ENCODE data around the gene SLC10A7. TPM values are rescaled to one million over a fixed set of nuclear protein-coding genes. Genes with fewer than 3 reads are reported as not detected.
A peak's percentile ranks its signal among the peaks of the same experiment; 100 is the strongest.

Gene SLC10A7
- total and polyA plus RNA-seq, 2 donors from 2014 or later, result 1.9 to 15.1 TPM

GRCh38 chr4:146243141-146243882 lies 278.4 kb downstream of the SLC10A7 start:
- peak overlapping the region; percentile 9 to 58 for H3K27ac ChIP-seq (ENCODE audit: low read depth in 2 of 2, low read length in 2 of 2)
- H3K36me3 ChIP-seq (ENCODE audit: control insufficient read depth in 2 of 3, insufficient read depth in 3 of 3, low read length in 3 of 3), result no peaks in the 10 kb centered on the region
- FAIRE-seq (no peak), DNase-seq (peak in 1 of 5 donors; percentile 78)
- no peaks in the 10 kb centered on the region for H3K27me3 ChIP-seq (ENCODE audit: control insufficient read depth, insufficient read depth, low read length)
- intact Hi-C loops (cut with DNase I), result no loop called here
- no peak overlapping the region for H3K4me3 ChIP-seq (ENCODE audit: low read length in 3 of 3)
- H3K9me3 ChIP-seq (ENCODE audit: control insufficient read depth in 2 of 3, insufficient read depth in 1 of 3, low read length in 3 of 3), result no peaks in the 10 kb centered on the region
- H3K9ac ChIP-seq (ENCODE audit: low read length in 3 of 3), result no peak overlapping the region
- peaks cover 0 to 6% (median 4%) of the 10 kb centered on the region in 3 donors for H3K4me1 ChIP-seq (ENCODE audit: control insufficient read depth in 2 of 3, insufficient read depth in 2 of 3, low read depth in 1 of 3, low read length in 3 of 3)
- peak; percentile 28 for TF ChIP-seq CTCF (IDR thresholded peaks at IDR 0.05; ENCODE audit: borderline replicate concordance, extremely low read depth, insufficient read depth)

- DNase-seq (no peak), FAIRE-seq (no peak)
- no peaks in the 10 kb centered on the region for H3K9me3 ChIP-seq (ENCODE audit: control insufficient read depth in 2 of 3, insufficient read depth in 1 of 3, low read length in 3 of 3)
- TF ChIP-seq CTCF (IDR thresholded peaks at IDR 0.05; ENCODE audit: borderline replicate concordance, extremely low read depth, insufficient read depth), result no peak
- no peaks in the 10 kb centered on the region for H3K27me3 ChIP-seq (ENCODE audit: control insufficient read depth, insufficient read depth, low read length)
- no peak overlapping the region for H3K27ac ChIP-seq (ENCODE audit: low read depth in 2 of 2, low read length in 2 of 2)
- H3K36me3 ChIP-seq (ENCODE audit: control insufficient read depth in 2 of 3, insufficient read depth in 3 of 3, low read length in 3 of 3), result no peaks in the 10 kb centered on the region
- intact Hi-C loops (cut with DNase I), result no loop called here
- no peak overlapping the region for H3K4me3 ChIP-seq (ENCODE audit: low read length in 3 of 3)
- no peak overlapping the region for H3K9ac ChIP-seq (ENCODE audit: low read length in 3 of 3)
- H3K4me1 ChIP-seq (ENCODE audit: control insufficient read depth in 2 of 3, insufficient read depth in 2 of 3, low read depth in 1 of 3, low read length in 3 of 3), result peaks cover 0 to 4% (median 0%) of the 10 kb centered on the region in 3 donors
Measured at GRCh38 chr4:146238107-146238506, 283.6 kb downstream of the SLC10A7 start.

GRCh38 chr4:146237092-146237491 lies 284.6 kb downstream of the SLC10A7 start:
- no peak overlapping the region for H3K9ac ChIP-seq (ENCODE audit: low read length in 3 of 3)
- peaks cover 0 to 4% (median 0%) of the 10 kb centered on the region in 3 donors for H3K4me1 ChIP-seq (ENCODE audit: control insufficient read depth in 2 of 3, insufficient read depth in 2 of 3, low read depth in 1 of 3, low read length in 3 of 3)
- H3K4me3 ChIP-seq (ENCODE audit: low read length in 3 of 3), result no peak overlapping the region
- intact Hi-C loops (cut with DNase I), result no loop called here
- no peak overlapping the region for H3K27ac ChIP-seq (ENCODE audit: low read depth in 2 of 2, low read length in 2 of 2)
- H3K9me3 ChIP-seq (ENCODE audit: control insufficient read depth in 2 of 3, insufficient read depth in 1 of 3, low read length in 3 of 3), result peaks cover 0 to 2% (median 0%) of the 10 kb centered on the region in 3 donors
- no peaks in the 10 kb centered on the region for H3K36me3 ChIP-seq (ENCODE audit: control insufficient read depth in 2 of 3, insufficient read depth in 3 of 3, low read length in 3 of 3)
- FAIRE-seq, result no peak
- TF ChIP-seq CTCF (IDR thresholded peaks at IDR 0.05; ENCODE audit: borderline replicate concordance, extremely low read depth, insufficient read depth), result no peak
- no peaks in the 10 kb centered on the region for H3K27me3 ChIP-seq (ENCODE audit: control insufficient read depth, insufficient read depth, low read length)
- no peak for DNase-seq
